Measurements from ENCODE around the gene CHADL. TPM values are rescaled to one million over a fixed set of nuclear protein-coding genes. Genes with fewer than 3 reads are reported as not detected.
"Not testable (repeated sequence)": the region's sequence is repeated elsewhere in the genome, so short reads cannot be mapped to it uniquely, and the experiment has no call there.

CHADL gene
- total RNA-seq, 3 donors from 2014 or later, result 1.3 to 3.7 (median 1.4) TPM

GRCh38 chr22:41263704-41264103, 23.0 kb upstream of the CHADL start:
- no peak for DNase-seq (ENCODE audit: low spot score in 2 of 2)
- Histone ChIP-seq H3K27ac (no peak overlapping the region), H3K36me3 (peaks cover 5% of the 10 kb centered on the region), H3K4me3 (no peak overlapping the region), H3K4me1 (no peaks in the 10 kb centered on the region), H3K9me3 (no peaks in the 10 kb centered on the region), H3K27me3 (no peaks in the 10 kb centered on the region)
- TF ChIP-seq POLR2AphosphoS5 (IDR thresholded peaks at IDR 0.05) (no peak), CTCF (IDR thresholded peaks at IDR 0.05) (no peak), POLR2A (IDR thresholded peaks at IDR 0.05) (no peak)
- intact Hi-C loops (cut with DNase I; ENCODE audit: low total_unique reads), result no loop called here

- Histone ChIP-seq H3K9me3 (no peaks in the 10 kb centered on the region), H3K36me3 (peaks cover 3% of the 10 kb centered on the region), H3K27me3 (no peaks in the 10 kb centered on the region), H3K4me1 (no peaks in the 10 kb centered on the region), H3K27ac (peak overlapping the region; percentile 69 to 83), H3K4me3 (no peak overlapping the region)
- no peak for DNase-seq (ENCODE audit: low spot score in 2 of 2)
- intact Hi-C loops (cut with DNase I; ENCODE audit: low total_unique reads), result no loop called here
- TF ChIP-seq CTCF (IDR thresholded peaks at IDR 0.05) (no peak), POLR2AphosphoS5 (IDR thresholded peaks at IDR 0.05) (no peak), POLR2A (IDR thresholded peaks at IDR 0.05) (no peak)
These were observed 21.6 kb upstream of the CHADL start for GRCh38 chr22:41262250-41262765.

- no peaks in the 10 kb centered on the region for H3K4me1 ChIP-seq
- DNase-seq (ENCODE audit: low spot score in 2 of 2), result peak; percentile 70 to 72
- TF ChIP-seq POLR2A (IDR thresholded peaks at IDR 0.05) (no peak), POLR2AphosphoS5 (IDR thresholded peaks at IDR 0.05) (peak in 1 of 3 donors; percentile 18), CTCF (IDR thresholded peaks at IDR 0.05) (no peak)
- no peaks in the 10 kb centered on the region for H3K9me3 ChIP-seq
- peak overlapping the region; percentile 69 to 83 for H3K27ac ChIP-seq
- intact Hi-C loops (cut with DNase I; ENCODE audit: low total_unique reads), result no loop called here
- no peak overlapping the region for H3K4me3 ChIP-seq
- H3K27me3 ChIP-seq, result no peaks in the 10 kb centered on the region
- H3K36me3 ChIP-seq, result no peaks in the 10 kb centered on the region
These were observed 21.0 kb upstream of the CHADL start for GRCh38 chr22:41261541-41262249.

GRCh38 chr22:41260871-41261270, 20.1 kb upstream of the CHADL start:
- Histone ChIP-seq H3K27ac (peak overlapping the region; percentile 69 to 83), H3K36me3 (no peaks in the 10 kb centered on the region), H3K4me3 (no peak overlapping the region), H3K9me3 (no peaks in the 10 kb centered on the region), H3K27me3 (no peaks in the 10 kb centered on the region), H3K4me1 (no peaks in the 10 kb centered on the region)
- intact Hi-C loops (cut with DNase I; ENCODE audit: low total_unique reads), result no loop called here
- no peak for DNase-seq (ENCODE audit: low spot score in 2 of 2)
- TF ChIP-seq POLR2A (IDR thresholded peaks at IDR 0.05) (no peak), POLR2AphosphoS5 (IDR thresholded peaks at IDR 0.05) (no peak), CTCF (IDR thresholded peaks at IDR 0.05) (no peak)

GRCh38 chr22:41259756-41260155, 19.0 kb upstream of the CHADL start:
- H3K27ac ChIP-seq; H3K36me3 ChIP-seq; H3K4me3 ChIP-seq; H3K9me3 ChIP-seq; intact Hi-C loops (cut with DNase I; ENCODE audit: low total_unique reads); H3K27me3 ChIP-seq; DNase-seq (ENCODE audit: low spot score in 2 of 2); H3K4me1 ChIP-seq: not testable (repeated sequence)
